Osteoblast (primary cell): ENCODE measurements around the gene SLC18A2. TPM values are rescaled to one million over a fixed set of nuclear protein-coding genes. Genes with fewer than 3 reads are reported as not detected.

Source experiments
- DNase-seq: peaks from one replicate; pipeline ENCODE4 v3.0.0; 2011; ENCODE audit warnings: low spot score, mixed read lengths; ENCODE audit not compliant: insufficient read length; ENCODE audit errors: missing footprints
- H2AFZ ChIP-seq: 2 replicates; pipeline ENCODE4 v1.6.0; 2011; ENCODE audit warnings: mild to moderate bottlenecking, low read length
- H3K27ac ChIP-seq: 2 replicates; pipeline ENCODE4 v1.5.1; 2011; ENCODE audit warnings: mild to moderate bottlenecking, low read depth, low read length, moderate library complexity
- H3K27me3 ChIP-seq: 2 replicates; pipeline ENCODE4 v1.6.0; 2012; ENCODE audit warnings: mild to moderate bottlenecking, control low read depth, inconsistent platforms, low read length, moderate library complexity; ENCODE audit not compliant: insufficient read depth
- H3K36me3 ChIP-seq: 2 replicates; pipeline ENCODE4 v1.5.1; 2011; ENCODE audit warnings: mild to moderate bottlenecking, low read length, control low read depth, moderate library complexity; ENCODE audit not compliant: insufficient read depth
- H3K4me1 ChIP-seq: 2 replicates; pipeline ENCODE4 v1.5.1; 2011; ENCODE audit warnings: mild to moderate bottlenecking, low read length, control low read depth, moderate library complexity; ENCODE audit not compliant: insufficient read depth
- H3K4me2 ChIP-seq: 2 replicates; pipeline ENCODE4 v1.6.0; 2011; ENCODE audit warnings: mild to moderate bottlenecking, low read length; ENCODE audit not compliant: insufficient read depth
- H3K4me3 ChIP-seq: fragments of 200-600 bp; sonication (generic); 3 replicates; pipeline ENCODE4 v1.5.1; 2012; ENCODE audit warnings: mild to moderate bottlenecking, low read length, inconsistent platforms; ENCODE audit not compliant: insufficient read depth
- H3K79me2 ChIP-seq: 2 replicates; pipeline ENCODE4 v1.6.0; 2012; ENCODE audit warnings: mild to moderate bottlenecking, low read length, control low read depth, inconsistent platforms; ENCODE audit not compliant: insufficient read depth
- H3K9me3 ChIP-seq: 2 replicates; pipeline ENCODE4 v1.5.1; 2011; ENCODE audit warnings: low read depth, low read length, control low read depth
- H4K20me1 ChIP-seq: 2 replicates; pipeline ENCODE4 v1.6.0; 2012; ENCODE audit warnings: mild to moderate bottlenecking, low read length, control low read depth; ENCODE audit not compliant: insufficient read depth
- total RNA-seq: library from RNA; depleted of rRNA; stranded (reverse); fragments of >200 nt; gene quantifications from 2 replicates; pipeline ENCODE4 v1.2.3, GENCODE V29; 2012
- TF ChIP-seq, protein P1 (sequence below): IDR thresholded peaks from 2 replicates; pipeline ENCODE4 v1.5.1; 2011; ENCODE audit warnings: mild to moderate bottlenecking, low read depth, low read length, moderate library complexity; ENCODE audit errors: extremely low read depth

The SLC18A2 gene
- total RNA-seq, 1 donor, result not detected

DNA sequence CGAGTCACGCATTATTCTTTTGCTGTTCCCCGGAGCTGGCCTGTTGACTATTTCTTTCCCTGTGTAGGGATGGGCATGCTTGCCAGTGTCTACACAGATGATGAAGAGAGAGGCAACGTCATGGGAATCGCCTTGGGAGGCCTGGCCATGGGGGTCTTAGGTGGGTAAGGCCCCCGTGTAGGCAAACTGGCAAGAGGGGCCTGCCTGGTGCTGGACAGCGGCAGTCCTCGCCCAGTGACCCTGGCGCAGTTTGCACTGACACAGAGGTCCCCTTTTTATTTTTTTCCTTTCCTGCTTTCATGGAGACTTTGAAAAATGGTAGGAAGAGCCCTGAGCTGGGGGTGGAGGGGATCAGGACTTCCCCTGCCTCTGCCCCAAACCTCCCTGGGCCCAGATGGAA, 13.4 kb downstream of the SLC18A2 start:
- H3K4me2 ChIP-seq, result no peak overlapping the region
- H3K27me3 ChIP-seq, result peaks cover 2% of the 10 kb centered on the region
- no peak for DNase-seq
- H2AFZ ChIP-seq, result no peak overlapping the region
- no peaks in the 10 kb centered on the region for H3K9me3 ChIP-seq
- no peak overlapping the region for H3K4me3 ChIP-seq
- no peaks in the 10 kb centered on the region for H3K4me1 ChIP-seq
- no peaks in the 10 kb centered on the region for H3K36me3 ChIP-seq
- no peaks in the 10 kb centered on the region for H3K79me2 ChIP-seq
- no peak overlapping the region for H3K27ac ChIP-seq
- no peaks in the 10 kb centered on the region for H4K20me1 ChIP-seq
- TF ChIP-seq, protein P1, sequence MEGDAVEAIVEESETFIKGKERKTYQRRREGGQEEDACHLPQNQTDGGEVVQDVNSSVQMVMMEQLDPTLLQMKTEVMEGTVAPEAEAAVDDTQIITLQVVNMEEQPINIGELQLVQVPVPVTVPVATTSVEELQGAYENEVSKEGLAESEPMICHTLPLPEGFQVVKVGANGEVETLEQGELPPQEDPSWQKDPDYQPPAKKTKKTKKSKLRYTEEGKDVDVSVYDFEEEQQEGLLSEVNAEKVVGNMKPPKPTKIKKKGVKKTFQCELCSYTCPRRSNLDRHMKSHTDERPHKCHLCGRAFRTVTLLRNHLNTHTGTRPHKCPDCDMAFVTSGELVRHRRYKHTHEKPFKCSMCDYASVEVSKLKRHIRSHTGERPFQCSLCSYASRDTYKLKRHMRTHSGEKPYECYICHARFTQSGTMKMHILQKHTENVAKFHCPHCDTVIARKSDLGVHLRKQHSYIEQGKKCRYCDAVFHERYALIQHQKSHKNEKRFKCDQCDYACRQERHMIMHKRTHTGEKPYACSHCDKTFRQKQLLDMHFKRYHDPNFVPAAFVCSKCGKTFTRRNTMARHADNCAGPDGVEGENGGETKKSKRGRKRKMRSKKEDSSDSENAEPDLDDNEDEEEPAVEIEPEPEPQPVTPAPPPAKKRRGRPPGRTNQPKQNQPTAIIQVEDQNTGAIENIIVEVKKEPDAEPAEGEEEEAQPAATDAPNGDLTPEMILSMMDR, result no peak

GRCh38 chr10:117254774-117255735, 14.1 kb downstream of the SLC18A2 start:
- DNase-seq, result no peak
- Histone ChIP-seq H4K20me1 (no peaks in the 10 kb centered on the region), H3K4me1 (no peaks in the 10 kb centered on the region), H3K4me3 (no peak overlapping the region), H3K79me2 (no peaks in the 10 kb centered on the region), H3K27me3 (peaks cover 9% of the 10 kb centered on the region), H3K4me2 (no peak overlapping the region), H3K9me3 (no peaks in the 10 kb centered on the region), H3K36me3 (no peaks in the 10 kb centered on the region), H3K27ac (no peak overlapping the region), H2AFZ (no peak overlapping the region)
- TF ChIP-seq, protein P1, result no peak

GRCh38 chr10:117255835-117256460, 15.0 kb downstream of the SLC18A2 start:
- no peak for DNase-seq
- TF ChIP-seq, protein P1, result no peak

DNA sequence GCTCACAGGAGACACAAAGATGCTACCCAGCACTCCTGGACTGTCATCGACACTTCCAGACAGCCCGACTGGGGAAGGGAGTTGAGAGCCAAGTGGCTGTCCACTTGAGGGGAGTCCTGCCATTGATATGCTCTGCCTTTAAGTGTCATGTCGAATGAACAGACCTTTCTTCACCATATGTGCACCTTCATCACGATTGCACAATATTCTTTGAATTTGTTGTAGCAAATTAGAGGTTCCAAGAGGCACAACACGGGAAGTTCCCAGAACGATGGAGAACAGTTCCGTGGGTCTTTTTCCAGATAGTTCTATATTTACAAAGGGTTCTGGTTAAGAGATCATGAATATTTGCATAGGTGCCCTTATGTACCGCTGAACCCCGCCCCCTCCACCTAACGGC, 16.0 kb downstream of the SLC18A2 start:
- Histone ChIP-seq H3K4me3 (no peak overlapping the region), H4K20me1 (no peaks in the 10 kb centered on the region), H3K27me3 (peaks cover 16% of the 10 kb centered on the region), H3K4me2 (no peak overlapping the region), H3K27ac (no peak overlapping the region), H2AFZ (no peak overlapping the region), H3K4me1 (no peaks in the 10 kb centered on the region), H3K9me3 (no peaks in the 10 kb centered on the region), H3K36me3 (no peaks in the 10 kb centered on the region), H3K79me2 (no peaks in the 10 kb centered on the region)
- no peak for DNase-seq
- TF ChIP-seq, protein P1, result no peak

More at GRCh38 chr10:117255835-117256460, 15.0 kb downstream of the SLC18A2 start:
- H4K20me1 ChIP-seq, result no peaks in the 10 kb centered on the region
- no peak overlapping the region for H2AFZ ChIP-seq
- H3K79me2 ChIP-seq, result no peaks in the 10 kb centered on the region
- peaks cover 16% of the 10 kb centered on the region for H3K27me3 ChIP-seq
- H3K4me2 ChIP-seq, result no peak overlapping the region
- H3K4me3 ChIP-seq, result no peak overlapping the region
- H3K9me3 ChIP-seq, result no peaks in the 10 kb centered on the region
- no peaks in the 10 kb centered on the region for H3K36me3 ChIP-seq
- H3K4me1 ChIP-seq, result no peaks in the 10 kb centered on the region
- H3K27ac ChIP-seq, result no peak overlapping the region
